Measurements from ENCODE around the gene RBBP5.

GRCh38 chr1:205077158-205077933 lies 44.4 kb downstream of the RBBP5 start:
- TF ChIP-seq POLR2A (IDR thresholded peaks at IDR 0.05) (no peak), CTCF (IDR thresholded peaks at IDR 0.05) (no peak)

Data from testis (tissue), 2 donors.